Ramos (cell line): ENCODE results near the gene ANKRD33B.

ENCODE experiments used
- in situ Hi-C: fragments of 300-500 bp; cut with MboI; formaldehyde crosslinking; loops from one replicate; pipeline ENCODE4 v1.14.3; 2022; ENCODE audit warnings: low sequenced_read_pairs; ENCODE audit not compliant: unreplicated experiment

The ANKRD33B gene

DNA sequence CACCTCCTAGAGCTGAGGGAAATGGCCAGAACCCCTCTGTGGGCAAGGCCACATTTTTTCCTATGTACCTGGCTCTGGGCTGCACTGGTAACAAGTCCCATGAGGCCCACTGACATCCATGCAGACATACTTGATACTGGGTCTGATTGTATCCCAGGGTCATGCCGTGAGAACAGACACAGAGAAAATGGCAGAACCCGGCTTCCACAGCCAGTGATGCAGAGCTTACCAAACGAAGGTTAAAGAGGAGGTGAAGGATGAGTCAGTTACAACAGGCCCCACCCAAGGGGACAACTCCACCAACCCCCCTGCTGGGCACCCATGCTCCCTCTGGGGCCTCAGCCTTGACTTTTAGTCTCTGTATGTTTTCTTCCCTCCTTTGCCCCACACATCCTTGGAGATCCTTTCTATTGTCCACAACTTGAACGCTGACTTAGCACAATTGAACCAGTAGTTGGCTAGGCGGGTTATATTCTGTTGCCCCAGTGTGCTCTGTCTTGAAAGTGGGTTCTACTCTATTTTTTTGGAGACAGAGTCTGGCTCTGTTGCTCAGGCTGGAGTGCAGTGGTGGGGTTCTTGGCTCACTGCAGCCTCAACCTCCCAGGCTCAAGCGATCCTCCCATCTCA is 103.7 kb downstream of the ANKRD33B start:
- in situ Hi-C loops, result no loop called here

GRCh38 chr5:10668697-10669096 is 104.8 kb downstream of the ANKRD33B start:
- in situ Hi-C loops, result no loop called here

- in situ Hi-C loops, result no loop called here
These were observed 106.1 kb downstream of the ANKRD33B start for GRCh38 chr5:10669983-10670382.

DNA sequence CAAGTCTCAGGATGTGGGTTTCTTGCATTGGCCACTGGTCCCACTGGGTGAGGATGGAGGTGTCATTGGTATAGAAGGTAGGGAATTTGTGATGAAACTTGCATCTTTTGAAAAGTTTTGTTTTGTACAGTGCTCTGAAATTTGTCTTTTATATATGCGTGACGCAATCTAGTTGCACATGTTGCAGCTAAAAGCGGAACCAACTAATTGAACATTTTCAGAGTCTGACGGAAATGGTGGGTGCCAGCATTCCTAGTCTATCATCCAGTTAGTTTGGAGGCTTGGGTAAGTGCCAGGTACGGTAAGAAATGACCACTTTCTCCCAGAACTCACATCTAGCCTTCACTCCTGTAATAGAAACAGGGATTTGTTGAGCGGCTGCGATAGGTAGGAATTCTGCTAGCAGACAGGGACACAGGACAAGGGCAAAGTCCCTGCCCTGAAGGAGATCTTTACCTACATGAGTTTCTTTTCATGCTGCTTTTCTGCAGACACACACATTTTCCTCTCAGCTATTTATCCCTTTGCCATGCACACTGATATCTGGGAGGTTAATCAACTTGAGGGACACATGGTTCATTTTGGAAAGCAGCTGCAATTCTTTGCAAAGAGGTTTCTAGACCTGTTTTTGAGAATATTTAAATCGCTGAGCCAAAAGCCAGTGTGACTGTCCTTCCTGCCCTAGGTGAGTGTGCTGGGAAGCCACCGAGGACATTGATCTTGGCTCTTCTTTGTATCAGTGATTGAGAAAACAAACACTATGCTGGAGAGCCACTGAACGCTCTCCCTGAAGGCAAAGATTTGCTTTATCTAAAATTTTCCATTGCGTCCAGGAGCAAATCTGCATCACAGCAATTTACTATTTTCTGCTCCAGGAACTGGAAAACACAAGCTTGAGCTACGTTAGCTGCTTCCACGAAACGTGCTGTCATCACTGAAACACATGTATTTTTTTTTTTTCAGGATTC is 107.5 kb downstream of the ANKRD33B start:
- in situ Hi-C loops, result no loop called here

DNA sequence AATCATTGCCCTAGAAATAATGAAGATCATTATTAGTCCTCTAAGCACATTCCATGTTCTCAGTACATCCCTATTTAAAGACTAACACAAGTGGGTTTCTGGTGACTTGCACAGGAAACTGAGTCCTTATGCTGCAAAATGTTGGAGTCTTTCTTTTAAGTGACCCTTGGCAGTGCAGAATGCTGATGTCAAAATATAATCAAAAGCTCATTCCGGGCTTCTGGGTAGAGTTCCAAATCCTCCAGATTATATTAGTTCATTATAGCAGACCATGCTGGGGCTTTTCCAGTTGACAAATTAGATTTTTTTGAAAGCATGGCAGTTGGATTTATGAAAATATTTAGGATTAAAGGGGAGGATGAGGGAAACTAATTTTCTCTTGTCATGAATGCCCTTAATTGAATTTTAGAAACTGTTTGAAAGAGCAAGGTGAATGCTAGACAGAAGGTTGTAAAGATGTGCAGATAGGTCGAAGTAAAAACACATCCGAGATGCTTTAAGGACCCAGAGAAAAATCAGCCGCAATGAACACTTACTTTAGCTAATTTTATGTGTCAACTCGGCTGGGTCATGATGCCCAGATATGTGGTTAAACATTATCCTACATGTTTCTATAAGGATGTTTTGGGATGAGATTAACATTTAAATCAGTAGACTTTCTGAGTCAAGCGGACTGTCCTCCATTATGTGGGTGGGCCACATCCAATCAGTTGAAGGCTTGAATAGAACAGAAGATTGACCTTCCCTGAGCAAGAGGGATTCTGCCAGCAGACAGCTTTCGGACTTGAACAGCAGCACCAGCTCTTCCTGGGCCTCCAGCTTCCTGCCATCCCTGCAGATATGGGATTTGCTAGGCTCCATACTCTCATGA is 108.5 kb downstream of the ANKRD33B start:
- in situ Hi-C loops, result no loop called here

DNA sequence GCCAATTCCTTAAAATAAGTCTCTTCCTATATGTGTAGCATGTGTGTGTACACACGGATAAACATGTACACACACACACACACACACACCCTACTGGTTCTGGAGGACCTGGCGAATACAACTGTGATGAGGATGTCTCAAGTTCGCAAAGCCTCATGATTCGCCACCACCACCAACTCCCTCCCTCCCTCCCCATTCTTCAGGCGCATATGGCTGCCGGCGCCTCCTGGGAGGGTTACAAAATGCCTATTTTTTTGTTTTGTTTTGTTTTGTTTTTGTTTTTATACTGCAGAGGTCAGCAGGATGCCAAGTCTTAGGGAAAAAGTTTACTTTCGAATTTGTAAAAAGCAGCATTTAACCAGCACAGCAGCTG is 109.1 kb downstream of the ANKRD33B start:
- in situ Hi-C loops, result no loop called here

- in situ Hi-C loops, result no loop called here
These were observed 109.5 kb downstream of the ANKRD33B start for GRCh38 chr5:10673407-10673806.

DNA sequence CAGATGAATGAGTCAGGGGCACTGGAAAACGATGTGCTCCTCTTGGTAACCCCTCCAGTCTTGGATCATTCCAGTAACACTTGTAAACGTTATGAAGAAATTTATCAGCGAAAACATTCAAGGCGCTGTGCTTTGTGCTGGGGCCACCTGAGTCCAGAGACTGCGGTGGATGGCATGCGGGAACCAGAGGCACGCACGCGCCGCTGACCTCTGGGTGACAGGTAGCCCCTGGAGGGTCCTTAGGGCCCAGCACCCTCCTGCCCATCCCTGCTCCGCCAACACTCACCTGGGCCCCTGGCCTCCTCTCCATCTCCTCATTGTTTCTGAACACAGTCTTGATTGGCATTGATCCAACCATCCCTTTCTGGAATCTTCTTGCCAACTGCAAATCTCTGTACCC is 110.2 kb downstream of the ANKRD33B start:
- in situ Hi-C loops, result no loop called here

GRCh38 chr5:10674582-10674981 is 110.7 kb downstream of the ANKRD33B start:
- in situ Hi-C loops, result no loop called here

DNA sequence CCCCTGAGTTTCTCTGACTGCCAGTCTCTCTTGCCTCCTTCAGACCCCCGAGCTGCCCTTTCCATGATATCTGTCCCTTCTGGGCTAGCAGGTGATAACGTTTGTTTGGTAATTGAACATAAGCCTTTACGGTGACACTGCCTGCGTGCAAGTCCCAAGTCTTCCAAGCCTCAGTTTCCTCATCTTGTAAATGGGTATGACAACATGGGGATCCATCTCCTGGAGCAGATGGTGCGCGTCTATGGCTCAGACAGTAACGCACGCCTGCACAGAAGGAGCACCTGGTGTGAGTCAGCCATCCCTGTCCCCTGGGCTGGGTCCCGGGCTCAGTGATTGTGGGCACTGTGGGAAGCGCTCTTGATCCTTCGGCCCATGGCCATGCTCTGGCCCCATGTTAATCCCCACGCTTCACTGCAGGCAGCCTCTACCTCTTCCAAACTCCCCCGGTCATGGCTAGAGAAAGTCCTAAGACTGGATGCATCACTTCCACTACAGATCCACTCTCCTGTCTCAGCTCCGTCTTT is 111.4 kb downstream of the ANKRD33B start:
- in situ Hi-C loops, result no loop called here

DNA sequence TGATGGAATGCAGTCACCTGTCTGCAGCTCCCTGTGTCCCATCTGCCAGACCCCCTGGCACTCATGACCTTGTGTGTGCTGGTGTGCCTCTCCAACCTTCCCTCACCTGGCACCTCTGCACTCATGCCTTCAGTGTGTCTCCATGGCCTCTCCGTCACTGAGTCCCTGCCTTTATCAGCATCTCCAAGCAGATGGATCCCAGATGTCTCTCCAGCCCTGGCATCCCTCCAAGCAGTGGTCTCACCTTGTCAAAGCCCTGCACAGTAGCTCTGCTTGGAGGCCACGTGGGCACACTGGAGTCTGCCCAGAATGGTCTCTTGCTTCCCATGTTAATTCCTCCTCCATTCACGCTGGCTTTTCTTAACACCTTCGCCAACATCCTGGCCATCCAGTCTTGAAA is 112.4 kb downstream of the ANKRD33B start:
- in situ Hi-C loops, result no loop called here

- in situ Hi-C loops, result no loop called here
These were observed 113.1 kb downstream of the ANKRD33B start for GRCh38 chr5:10676946-10677345.

DNA sequence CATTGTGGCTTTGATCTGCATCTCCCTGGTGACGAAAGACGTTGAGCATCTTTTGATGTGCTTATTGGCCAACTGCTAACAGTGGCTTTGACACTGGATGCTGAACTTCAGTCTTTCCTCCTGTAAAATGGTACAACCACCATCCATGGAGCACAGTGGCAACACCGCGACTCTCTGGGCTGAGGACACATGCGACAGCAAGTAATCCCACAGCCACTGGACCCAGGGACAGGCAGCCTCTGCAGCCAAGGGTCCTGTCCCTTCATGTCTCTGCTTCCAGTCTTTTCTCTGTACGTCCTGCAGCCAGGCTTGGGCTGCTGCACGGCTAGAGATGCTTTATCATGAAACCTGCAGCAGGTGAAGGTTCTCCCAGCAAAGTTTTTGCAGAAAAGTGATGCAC is 113.7 kb downstream of the ANKRD33B start:
- in situ Hi-C loops, result no loop called here

- in situ Hi-C loops, result no loop called here
These were observed 114.4 kb downstream of the ANKRD33B start for GRCh38 chr5:10678244-10678643.

GRCh38 chr5:10679336-10679988 is 115.6 kb downstream of the ANKRD33B start:
- in situ Hi-C loops, result no loop called here

- in situ Hi-C loops, result no loop called here
These were observed 117.1 kb downstream of the ANKRD33B start for GRCh38 chr5:10680876-10681481.

DNA sequence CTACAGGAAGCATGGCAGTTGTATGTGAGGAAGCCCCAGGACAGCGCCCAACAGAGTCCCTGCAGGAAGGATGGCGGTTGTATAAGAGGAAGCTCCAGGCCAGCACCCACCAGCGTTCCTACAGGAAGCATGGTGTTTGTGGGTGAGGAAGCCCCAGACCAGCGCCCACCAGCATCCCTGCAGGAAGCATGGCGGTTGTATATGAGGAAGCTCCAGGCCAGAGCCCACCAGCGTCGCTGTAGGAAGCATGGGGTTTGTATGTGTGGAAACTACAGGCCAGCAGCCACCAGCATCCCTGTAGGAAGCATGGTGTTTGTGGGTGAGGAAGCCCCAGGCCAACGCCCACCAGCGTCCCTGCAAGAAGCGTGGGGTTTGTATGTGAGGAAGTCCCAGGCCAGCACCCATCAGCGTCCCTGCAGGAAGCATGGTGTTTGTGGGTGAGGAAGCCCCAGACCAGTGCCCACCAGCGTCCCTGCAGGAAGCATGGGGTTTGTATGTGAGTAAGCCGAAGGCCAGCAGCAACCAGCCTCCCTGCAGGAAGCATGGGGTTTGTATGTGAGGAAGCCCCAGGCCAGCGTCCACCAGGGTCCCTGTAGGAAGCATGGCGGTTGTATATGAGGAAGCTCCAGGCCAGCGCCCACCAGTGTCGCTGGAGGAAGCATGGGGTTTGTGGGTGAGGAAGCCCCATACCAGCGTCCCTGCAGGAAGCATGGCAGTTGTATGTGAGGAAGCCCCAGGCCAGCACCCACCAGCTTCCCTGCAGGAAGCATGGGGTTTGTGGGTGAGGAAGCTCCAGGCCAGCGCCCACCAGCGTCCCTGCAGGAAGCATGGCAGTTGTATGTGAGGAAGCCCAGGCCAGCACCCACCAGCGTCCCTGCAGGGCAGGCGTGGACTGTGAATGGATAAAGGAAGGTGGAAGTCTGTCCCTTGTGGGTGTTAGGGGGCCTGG is 118.1 kb downstream of the ANKRD33B start:
- in situ Hi-C loops, result no loop called here

- in situ Hi-C loops, result no loop called here
These were observed 119.1 kb downstream of the ANKRD33B start for GRCh38 chr5:10682801-10683525.
